Stimulated activated CD8-positive, alpha-beta memory T cell treated with anti-CD3 and anti-CD28 coated beads, Interleukin-2, amount 100 ng/mL, for 48 hours (primary cell): ENCODE data around the gene CRYL1.

Source experiments
- DNase-seq, 2 donors: peaks; one replicate each; pipeline ENCODE4 v3.0.0-alpha.2; 2020; ENCODE audit warnings: low read depth in 2 of 2

Gene CRYL1

DNA sequence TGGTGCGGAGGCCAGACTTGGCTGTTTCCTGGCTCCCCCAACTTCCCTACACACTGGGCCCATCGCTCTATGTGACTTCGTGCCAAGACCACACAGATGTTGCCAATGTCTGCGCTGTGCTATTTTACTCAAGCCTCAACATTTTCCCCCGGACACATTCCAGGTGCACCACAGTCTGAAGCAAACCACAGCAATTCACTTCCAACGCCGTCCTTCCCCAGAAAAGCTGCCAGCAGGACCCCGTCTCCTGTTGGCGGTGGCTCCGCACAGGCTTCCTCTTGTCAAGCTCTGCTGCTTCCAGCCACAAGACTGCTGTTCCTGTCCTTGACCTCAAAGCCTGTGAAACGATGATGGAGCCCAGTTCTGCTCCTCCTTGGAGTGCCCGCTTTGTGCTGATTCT is 100.7 kb downstream of the CRYL1 start:
- no peak for DNase-seq

DNA sequence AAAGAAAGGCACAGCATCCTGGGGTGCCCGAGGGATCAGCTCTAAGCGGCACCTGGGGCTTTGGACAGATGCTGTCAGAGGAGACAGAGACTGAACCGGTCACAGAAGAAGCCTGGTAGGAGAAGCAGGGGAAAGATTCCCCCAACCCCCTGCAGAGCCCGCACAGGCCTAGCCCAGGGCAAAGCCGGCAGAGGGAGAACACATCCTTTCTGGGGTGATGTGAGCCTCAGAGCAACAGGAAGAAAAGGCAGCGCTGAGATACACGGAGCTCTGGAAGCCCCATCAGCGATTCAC is 101.2 kb downstream of the CRYL1 start:
- no peak for DNase-seq

DNA sequence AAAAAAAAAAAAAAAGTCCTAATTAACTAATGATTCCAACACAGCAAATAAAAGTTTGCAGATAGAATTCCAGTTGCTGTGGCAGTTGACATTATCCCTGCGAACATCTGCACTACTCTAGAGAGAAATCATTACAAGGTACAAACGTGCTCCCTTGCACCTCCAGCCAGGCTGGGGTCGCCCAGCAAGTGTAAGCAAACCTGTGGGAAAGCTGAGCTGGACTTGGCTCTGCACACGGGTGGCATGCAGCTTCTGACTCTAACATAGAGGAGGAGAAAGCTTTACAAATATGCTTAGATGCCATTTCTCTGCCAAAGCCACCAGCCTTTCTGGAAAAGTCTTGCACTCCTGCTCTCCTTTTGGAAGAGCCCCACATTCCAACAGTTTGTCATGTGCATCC is 103.3 kb downstream of the CRYL1 start:
- no peak for DNase-seq

DNA sequence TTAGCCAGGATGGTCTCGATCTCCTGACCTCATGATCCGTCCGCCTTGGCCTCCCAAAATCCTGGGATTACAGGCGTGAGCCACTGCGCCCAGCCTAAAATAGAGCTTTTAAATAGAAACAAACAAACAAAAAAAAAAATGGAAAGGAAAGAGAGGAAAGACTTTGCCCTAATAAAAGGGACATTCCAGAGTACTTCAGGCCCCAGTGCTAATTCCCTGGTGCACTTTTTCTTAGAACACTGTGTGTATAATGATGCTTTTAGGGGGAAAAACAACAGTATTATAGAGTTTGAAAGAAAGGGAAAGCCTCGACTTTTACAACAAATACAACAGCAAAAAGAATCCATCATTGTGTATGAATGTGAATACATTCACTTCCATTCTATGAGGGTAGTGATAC is 104.7 kb downstream of the CRYL1 start:
- no peak for DNase-seq

DNA sequence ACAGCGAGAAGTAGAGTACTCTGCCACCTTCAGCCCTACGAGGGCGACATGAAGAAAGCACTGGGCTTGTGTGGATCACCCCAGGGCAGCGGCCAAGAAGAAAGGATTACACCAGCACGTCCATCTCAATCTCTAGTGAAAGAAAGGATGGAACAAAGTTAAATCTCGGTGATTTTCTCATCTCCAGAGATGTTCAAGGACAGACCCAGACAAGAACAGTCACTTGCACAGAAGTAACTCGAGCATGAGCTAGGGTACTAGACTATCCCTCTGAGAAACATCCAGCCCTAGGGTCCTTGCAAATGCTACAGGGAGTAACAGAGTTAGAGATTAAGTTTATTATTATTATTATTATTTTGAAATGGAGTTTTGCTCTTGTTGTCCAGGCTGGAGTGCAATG is 106.7 kb downstream of the CRYL1 start:
- no peak for DNase-seq

DNA sequence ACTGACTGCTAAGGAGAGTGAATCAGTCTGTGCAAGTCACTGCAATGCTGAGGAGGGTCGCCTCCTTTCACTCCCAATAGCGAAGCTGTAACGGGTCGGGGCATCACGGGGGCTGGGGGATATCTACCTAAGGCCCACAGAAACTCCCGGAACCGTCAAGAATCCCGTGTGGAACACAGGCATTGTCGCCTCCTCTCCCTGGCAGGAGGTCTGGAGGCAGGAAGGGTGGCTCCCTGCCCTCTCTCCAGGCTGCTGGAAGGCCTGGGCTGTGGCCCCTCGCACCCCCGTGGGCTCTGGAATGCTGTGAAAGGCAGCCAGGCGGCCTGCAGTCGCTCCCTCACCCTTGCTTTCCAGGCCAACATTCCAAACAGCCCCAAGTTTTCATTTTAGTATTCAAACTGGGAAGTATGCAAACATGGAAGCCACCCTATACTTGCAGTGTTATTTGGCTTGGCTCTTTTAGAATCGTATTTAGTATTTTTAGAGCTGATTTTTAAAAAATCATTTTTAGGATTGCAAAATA is 109.4 kb downstream of the CRYL1 start:
- DNase-seq = no peak

DNA sequence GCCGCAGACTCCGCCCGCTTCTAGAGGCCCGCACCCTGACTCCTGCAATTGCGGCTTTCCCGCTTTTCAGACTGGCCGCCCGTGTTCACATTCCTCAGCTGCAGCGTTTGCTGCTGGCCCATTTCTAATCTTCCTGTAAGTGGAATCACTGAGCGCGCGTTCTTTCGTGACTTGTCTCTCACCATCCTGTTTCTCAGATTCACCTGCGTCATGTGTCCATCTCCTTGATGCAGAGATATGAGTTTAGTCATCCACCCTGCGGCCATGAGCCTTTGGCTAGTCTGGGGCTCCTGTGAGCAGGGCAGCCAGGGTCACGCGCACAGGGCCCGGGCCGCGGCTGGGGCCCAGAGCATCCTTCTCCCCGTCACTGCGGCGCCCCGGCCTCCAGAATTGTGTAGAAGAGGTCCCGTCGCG is 110.0 kb downstream of the CRYL1 start:
- DNase-seq = no peak

DNA sequence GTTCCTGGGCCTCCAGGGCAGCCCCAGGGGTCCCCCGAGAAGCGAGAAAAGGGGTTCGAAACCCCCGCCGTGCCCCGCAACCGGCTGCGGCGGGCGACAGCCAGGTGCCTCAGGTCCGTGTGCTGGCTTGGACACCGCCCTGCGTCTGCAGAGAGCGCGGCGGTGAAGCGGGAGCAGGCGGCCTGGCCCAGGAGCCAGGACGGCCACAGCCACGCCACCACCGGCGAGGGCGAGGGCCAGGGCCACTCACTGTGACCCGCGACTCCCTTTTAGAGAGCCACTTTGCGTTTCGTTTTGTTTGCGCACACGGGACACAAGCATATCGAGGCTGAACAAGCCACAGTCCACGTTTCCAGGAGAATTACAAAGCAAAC is 110.4 kb downstream of the CRYL1 start:
- no peak for DNase-seq

DNA sequence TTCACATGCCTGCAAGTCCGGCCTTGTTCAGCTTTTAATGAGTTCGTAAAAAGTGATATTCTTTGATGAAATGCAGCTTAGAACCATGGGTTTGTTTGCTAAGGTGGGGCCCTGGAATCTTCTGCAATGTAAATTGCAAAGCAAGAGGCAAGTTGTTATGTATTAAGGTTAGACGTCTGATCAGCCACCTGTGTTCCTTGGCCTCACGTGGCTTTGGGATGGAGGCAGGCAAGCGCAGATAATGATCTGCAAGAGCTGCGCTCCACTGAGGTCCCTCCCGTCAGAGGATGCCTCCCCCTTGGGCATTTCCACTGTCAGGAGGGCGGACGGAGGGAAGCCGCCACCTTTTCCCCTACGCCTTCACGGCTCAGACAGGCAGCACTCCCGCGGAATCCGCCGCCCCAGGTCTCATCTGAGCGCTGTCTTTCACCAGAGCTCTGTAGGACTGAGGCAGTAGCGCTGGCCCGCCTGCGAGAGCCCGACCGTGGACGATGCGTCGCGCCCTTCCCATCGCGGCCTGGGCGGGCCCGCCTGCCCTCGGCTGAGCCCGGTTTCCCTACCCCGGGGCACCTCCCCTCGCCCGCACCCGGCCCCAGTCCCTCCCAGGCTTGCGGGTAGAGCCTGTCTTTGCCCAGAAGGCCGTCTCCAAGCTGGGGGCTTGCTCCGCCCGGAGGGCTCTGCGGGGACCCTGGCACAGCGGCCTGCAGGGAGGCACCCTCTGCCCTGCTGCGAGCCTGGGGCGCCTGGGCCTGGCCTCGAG is 110.9 kb downstream of the CRYL1 start:
- DNase-seq = no peak

DNA sequence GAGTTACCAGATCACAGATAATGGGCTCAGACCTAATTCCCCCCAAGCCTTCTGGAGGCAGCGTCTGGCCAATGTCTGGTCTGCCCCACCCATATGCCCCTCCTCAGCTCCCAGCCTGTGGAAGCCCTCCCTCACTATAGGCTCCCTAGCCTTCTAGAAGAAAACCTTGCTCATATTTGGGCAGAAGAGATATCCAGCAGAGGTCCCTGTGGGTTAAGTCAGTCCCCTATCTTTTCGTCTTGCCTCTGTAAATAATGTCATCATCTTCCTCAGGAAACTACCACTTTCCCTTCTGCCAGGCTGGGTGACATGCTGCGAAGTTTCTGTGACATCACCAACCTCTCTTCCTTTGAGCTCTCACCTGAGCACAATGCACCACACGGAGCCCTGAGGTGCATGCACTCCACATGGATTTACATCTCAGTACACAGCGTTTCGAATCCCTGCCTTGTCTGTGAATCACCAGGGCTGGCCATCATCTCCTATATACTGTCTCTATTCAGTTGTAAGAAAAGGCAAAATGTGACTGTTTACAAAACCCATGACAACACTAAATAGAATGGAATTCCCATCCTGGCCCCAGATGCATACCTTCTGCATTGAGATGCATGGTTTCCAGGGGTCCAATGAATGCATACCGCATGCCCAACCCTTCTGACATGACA is 112.8 kb downstream of the CRYL1 start:
- no peak for DNase-seq

DNA sequence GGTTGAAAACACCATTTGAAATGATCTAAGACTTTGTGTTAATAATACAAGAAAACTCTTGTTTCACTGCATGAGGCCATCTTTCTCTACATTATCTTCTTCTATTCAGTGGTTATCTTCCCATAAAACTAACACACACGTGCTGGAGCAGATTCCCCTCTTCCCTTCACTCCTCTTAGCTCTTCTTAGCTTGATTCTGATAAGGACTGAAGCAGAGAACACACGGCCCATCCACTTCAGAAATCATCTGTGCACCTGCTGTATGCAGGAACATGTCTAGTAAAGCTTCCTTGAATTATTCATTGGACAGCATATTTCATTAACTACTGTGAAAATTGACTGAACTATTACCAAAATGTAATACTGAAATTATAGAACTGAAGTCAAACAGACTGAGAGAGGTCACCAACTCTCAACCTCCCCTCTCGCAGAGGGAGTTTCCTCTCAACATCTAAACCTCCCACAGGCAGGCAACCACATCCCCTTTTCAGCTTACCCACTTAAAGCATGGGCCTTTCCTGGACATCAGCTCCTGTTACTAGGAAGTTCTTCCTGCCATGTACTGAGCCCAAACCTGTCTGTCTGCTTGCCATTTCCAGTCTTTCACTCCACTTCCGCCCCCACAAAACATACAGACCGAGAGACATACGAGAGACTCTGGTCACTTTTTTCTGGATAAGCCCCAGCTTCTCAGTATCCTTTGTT is 113.9 kb downstream of the CRYL1 start:
- DNase-seq = no peak

DNA sequence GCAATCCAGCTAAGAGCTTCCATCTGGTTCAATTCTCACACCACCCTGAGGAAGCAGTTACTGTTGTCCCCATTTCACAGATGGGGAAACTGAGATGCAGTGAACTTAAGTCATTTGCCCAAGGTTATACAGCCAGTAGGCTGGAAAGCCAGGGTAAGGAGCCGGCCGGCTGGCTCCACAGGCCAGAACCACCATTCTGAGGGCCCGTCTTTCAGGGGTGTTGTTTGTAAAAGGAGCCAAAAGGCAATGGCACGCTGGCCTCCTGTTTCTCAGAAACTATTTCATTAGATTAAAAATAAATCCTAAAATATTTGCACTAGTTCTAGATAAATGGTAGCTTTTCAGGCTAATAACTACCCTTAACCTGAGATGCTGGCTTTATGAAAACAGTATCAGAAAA is 114.9 kb downstream of the CRYL1 start:
- DNase-seq = no peak

DNA sequence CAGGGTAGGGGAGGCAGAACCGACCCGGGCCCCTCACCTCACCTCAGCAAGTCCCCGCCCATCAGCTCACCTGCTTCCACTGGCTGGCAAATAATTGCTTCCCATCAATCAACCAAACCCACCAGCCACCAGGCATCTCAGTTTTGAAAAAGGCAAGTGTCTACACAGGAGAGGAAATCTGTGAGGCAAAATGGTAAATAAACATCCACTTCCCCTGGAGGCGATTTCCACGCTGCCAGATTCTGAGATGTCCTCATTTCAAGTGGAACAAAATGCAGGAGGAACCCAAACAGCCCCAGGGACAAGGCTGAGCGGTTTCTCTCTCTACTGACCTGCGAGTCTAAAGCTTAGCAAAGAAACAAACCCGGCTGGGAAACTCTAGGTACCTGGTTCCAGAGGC is 117.5 kb downstream of the CRYL1 start:
- DNase-seq = no peak

DNA sequence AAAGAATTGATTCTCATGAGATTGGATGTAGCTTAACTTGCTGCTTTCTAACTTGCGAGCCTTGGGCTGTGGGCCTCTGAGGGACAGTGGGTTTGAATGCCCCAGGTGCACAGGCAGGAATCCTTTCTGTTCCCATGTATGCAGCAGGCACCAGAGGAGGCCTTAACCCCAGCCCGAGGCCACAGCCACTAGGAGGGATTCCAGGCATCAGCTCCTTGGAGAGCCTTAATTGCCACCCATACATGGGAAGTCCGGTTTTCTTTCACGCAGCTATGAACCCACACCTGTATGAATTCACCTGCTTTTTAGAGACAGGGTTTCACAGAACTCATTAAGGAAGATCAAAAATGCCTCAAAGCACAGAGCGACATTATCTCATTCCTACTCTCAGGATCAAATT is 117.9 kb downstream of the CRYL1 start:
- DNase-seq = no peak

DNA sequence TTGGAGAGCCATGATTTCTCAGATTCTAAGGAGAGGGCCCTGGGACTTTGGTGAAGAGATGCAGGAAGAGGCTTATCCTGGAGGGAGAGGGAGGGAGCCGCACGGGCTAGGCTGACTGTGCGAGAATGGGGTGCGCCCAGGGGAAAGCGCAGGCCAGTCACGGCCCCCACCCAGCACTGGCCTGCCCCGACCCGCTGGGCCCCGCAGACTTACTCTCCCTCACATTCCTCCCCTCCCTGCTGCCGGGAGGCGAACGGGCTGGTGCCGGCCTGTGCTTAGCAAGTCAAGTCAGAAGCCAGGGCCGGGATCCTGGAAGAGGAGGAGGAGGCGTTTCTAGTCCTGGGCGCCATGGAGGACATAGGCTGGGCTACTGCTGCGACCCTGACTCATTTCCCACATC is 120.0 kb downstream of the CRYL1 start:
- no peak for DNase-seq

DNA sequence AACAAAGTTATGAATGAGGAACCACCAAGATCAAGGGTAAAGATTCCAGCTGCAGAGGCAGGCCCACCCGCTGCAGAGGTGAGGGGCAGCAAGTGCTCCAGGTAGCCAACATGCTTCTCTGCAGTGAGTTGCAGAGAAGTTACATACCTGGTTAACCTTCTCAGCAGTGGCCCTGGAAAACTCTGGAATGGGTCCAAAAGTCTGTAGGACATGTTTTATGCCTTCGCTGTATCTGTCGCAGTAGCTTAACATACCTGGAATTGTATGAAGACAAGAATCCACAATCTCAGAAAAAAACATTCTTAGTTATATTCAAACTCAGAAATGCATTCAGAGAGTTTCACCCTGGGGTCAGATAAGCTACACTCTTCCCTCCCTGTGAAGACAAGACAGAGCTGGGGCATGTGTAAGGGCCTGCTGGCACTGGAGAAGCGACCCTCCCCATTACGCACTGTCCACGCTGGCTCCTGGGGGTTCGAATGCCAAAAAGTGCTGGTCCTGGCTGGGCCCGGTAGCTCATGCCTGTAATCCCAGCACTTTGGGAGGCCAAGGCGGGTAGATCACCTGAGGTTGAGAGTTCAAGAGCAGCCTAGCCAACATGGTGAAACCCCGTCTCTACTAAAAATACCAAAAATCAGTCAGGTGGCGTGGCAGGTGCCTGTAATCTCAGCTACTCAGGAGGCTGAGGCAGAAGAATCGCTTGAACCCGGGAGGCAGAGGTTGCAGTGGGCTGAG is 121.0 kb downstream of the CRYL1 start:
- DNase-seq = no peak

DNA sequence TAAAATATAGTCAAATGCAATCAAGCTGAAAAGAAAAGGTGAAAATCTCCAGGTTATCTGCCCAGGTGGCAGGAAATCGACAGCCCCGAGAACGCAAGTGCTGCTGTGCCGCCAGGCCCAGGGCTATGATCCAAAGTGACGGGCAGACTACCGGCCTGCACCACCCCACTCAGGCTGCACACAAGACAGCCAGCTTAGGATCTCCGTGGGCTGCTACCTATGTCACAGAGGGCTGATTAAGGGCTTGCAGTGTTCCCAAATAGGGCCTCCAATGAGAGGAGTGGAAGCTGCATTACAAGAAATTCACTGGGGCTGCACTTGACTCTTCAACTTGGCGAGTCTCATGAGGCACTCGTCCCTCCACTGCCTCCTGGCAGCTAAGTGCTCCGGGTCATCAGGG is 121.8 kb downstream of the CRYL1 start:
- no peak for DNase-seq

DNA sequence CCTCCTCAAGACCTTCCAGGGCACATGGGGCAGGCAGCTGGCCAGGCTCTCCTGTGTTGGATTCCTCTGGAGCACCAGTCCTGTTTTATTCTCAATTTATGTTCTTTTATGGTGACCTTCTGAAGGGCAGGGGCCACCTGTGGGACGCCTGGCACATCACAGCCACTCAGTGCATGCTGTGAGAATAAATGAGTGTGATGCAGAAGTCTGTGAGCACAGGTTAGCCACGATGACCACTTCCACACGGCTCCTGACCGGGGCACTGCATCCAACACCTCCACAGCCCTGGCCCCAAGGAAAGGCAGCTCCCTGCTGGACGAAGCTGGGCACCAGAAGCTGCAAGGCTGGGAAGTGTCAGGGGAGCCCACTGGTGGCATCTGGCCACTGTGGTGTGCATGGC is 122.8 kb downstream of the CRYL1 start:
- DNase-seq = no peak

DNA sequence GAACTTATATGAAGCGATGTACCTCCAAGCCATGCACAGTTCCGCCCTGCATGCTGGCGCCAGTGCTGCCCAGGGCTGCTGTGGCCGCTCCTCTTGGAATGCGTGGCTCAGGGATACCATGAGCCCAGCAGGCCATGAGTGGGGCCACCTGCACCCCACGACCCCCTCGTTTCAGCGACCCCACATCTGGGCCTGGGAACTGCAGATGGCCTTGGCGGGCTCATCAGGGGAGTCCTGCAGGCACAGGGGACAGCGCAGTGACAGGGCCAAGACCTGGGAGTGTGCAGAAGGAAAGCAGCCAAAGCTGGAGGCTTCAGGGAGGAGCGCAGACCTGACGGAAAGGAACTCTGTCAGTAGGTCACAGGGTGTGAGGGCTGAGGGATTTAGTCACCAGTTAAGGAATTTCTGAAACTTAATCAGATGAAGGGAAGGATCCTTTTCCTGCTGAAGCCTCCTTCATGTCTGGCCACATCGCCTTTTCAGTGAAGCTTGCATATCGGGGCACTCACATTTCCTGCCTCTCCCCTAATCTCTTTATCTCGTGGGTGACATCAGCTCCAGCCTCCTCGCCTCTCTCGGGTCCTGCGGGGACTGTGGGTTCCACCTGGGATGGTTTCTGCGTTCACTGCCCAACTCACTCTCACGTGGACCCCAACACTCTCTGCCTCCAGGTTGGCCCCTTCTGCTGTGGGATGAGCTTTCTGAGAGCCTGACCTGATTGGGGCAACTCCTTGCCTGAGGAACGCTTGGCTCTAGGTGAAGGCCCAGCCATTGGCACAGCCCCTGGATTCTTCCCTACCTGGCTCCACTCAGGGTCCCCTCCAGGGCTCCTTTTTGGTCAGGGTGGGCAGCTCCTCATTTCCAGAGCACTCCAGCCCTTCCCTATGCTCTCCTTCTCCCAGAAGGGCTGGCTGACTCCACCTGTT is 123.5 kb downstream of the CRYL1 start:
- DNase-seq = no peak

DNA sequence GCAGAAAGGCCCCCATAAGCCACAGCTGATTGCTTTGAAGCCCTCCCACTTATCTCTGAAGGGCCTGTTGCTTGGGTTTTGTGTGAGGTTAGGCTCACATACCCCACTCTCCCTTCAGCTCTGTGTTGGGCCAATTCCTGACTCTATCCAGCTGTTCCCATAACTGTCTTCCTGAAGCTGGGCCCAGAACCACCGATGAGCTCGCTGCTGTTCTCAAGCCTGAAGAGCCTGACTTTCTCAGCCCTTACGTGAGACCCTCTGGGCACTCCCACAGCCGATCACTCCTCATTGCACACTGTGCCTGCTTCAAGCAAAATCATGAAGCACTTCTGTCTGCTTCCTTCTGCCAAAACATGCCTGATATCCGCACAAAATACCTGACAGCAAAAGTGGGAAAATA is 124.1 kb downstream of the CRYL1 start:
- no peak for DNase-seq

DNA sequence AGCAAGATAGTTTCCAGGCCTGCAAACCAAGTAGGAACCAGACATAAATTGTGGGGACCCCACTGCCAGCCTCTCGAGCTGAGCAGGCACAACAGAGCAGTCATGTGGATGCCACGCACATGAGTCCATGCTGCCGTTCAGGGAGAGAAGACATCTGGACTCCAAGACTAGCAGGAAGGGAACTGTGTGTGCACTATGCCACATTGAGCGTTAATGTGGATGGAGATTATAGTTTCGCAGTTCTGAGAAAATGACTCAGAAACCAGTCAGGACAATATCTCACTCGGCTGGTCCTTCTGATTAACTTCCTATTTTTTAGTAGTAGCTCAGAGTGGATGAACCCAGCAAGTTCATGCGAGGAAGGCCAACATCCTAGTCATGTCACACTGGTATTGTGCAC is 124.9 kb downstream of the CRYL1 start:
- DNase-seq = no peak
